Activated CD4-positive, alpha-beta T cell treated with anti-CD3 and anti-CD28 coated beads, Interleukin-10, Interleukin-2, amounts not matched to agents 100 ng/mL and 50 ng/mL, durations not matched to agents 16 hours and 8 hours (primary cell): ENCODE results near the gene DGKH.
"Not testable (repeated sequence)": the region's sequence is repeated elsewhere in the genome, so short reads cannot be mapped to it uniquely, and the experiment has no call there.

ENCODE experiments used
- DNase-seq: peaks from one replicate; pipeline ENCODE4 v3.0.0-alpha.2; 2020

Gene DGKH

GRCh38 chr13:42041011-42041683 lies 7.3 kb upstream of the DGKH start:
- peak; percentile 59 for DNase-seq

DNA sequence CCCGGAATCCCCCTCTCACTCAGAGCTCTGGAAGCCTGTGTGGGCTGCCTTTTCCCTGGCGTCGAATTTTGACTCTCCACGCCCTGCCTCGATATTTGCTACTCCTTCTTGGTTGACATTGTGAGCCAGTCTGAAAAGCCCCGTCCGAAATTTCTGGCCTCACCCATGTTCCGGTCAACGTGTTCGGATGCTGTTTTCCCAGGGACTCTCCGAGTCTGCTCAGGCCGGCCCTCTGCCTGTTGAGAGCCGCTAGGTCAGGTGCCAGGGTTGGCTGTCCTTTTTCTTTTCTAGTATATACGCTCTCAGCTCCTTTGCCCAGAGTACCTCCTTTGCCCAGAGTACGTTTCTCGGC lies 6.8 kb upstream of the DGKH start:
- DNase-seq, result no peak

DNA sequence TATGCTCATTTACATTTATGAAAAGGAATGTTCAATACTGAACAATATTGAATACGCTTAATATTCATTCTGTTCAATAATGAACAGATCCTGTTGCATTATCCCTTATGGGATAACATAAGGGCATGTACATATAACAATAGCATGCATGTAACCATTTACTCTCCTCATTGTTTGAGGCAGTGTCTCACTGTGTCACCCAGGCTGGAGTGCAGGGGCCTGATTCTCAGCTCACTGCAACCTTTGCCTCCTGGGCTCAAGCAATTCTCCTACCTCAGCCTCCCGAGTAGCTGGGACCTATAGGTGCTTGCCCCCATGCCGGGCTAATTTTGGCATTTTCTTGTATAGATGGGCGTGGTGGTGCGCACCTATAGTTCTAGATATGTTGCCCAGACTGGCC lies 4.8 kb upstream of the DGKH start:
- no peak for DNase-seq

DNA sequence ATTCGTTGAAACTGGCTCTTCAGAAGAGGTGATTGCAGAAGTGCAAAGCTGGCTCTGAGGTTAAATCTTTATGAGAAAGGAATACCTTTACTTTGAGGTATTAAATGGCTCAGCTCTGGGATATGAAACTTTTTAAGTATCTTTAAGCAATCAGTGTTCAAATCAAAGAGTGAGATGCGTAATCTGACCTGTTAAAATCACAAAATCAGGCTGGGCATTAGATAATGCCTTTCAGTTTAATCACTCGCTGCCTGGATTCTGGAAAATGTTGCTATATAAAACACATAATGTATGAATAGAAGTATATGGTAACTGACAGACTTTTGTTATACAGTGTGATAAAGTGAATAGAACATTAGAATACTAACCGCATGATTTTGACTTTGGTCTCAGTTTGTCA lies 2.0 kb upstream of the DGKH start:
- DNase-seq, result no peak

GRCh38 chr13:42047561-42048341 lies 697 bp upstream of the DGKH start:
- DNase-seq, result peak; percentile 41

GRCh38 chr13:42048684-42049453 lies 421 bp downstream of the DGKH start:
- DNase-seq, result peak; percentile 68

DNA sequence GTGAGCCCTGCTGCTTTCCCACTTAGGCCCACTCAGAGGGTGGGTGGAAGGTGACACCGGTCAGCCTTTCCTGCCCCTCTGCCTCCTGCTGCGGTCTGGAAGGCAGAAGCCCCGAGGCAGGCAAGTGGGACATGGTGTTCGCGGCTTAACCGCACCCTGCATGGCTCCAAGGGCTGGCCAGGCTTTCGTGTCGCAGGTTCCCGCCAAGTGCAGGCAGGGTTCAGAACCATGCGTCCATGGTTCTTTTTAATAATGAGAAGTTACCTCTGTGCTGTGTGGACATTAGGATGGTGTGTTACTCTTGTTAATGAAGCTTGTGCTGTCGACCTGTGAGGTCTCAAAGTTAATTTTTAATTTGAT lies 986 bp downstream of the DGKH start:
- no peak for DNase-seq

- no peak for DNase-seq
Observed at GRCh38 chr13:42054798-42055499, 6.5 kb downstream of the DGKH start.

- DNase-seq, result no peak
Observed at GRCh38 chr13:42055500-42056085, 7.1 kb downstream of the DGKH start.

- DNase-seq, result no peak
Observed at GRCh38 chr13:42056146-42056545, 7.7 kb downstream of the DGKH start.

- no peak for DNase-seq
Observed at GRCh38 chr13:42056583-42056982, 8.1 kb downstream of the DGKH start.

GRCh38 chr13:42057918-42058530 lies 9.6 kb downstream of the DGKH start:
- DNase-seq, result no peak

- no peak for DNase-seq
Observed at GRCh38 chr13:42061943-42062342, 13.5 kb downstream of the DGKH start.

DNA sequence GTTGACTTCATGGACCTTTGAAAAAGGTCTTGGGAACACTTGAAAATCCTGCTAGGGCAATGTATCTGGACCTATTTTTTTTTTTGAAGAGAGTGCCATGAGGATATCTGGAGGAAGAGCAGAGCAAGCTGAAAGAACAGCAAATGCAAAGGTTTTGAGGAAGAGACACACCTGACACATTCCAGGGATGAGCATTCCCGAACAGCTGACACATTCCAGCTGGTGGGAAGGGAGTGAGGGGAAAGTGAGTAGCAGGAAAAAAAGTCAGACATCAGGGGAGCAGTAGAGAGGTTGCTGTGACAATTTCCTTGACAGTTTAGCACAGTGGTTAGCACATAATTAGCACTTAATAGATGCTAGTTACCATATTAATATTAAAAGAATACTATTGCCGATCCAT lies 14.7 kb downstream of the DGKH start:
- no peak for DNase-seq

GRCh38 chr13:42064259-42064658 lies 15.8 kb downstream of the DGKH start:
- DNase-seq, result no peak

GRCh38 chr13:42064966-42065365 lies 16.5 kb downstream of the DGKH start:
- DNase-seq, result no peak

- DNase-seq, result no peak
Observed at GRCh38 chr13:42065414-42065813, 17.0 kb downstream of the DGKH start.

- no peak for DNase-seq
Observed at GRCh38 chr13:42066542-42066941, 18.1 kb downstream of the DGKH start.

DNA sequence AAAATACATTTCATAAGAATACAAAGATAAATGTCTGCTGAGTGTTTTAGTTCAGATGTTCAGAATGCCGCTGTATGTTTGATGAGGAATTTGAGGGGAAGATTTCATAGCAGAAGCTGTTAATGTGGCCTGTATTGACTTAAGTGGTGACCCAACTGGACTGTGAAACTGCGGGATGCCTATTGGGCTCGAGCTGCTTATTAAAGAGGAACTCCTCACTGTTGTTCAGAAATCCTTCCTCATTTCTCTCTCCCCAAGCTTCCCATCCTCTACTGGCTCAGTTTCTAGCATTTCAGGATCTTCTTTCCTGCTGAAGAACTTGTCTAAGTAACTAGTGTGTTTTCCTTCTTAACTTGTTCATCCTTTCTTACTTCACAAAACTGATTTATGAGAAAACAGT lies 20.4 kb downstream of the DGKH start:
- no peak for DNase-seq

- DNase-seq, result not testable (repeated sequence)
Observed at GRCh38 chr13:42070599-42070998, 22.2 kb downstream of the DGKH start.

DNA sequence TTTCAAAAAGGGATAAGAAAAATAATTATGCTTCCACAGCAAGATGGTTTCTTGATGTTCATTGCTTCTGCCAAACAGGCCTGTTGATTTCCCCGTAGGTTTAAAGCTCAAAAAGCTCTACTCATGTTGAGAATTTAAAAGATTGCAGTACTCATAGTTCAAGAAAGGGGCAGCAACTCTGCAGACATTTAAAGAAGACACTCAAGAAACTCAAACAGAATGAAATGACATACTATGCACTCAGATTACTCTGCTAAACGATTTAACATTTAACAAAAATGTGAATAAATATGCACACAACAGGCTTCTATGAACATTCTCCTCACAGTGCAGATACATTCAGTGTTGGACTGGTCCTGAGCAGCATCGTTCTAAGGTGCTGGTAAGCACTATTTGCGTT lies 22.7 kb downstream of the DGKH start:
- not testable (repeated sequence) for DNase-seq

- DNase-seq, result no peak
Observed at GRCh38 chr13:42071672-42072419, 23.4 kb downstream of the DGKH start.
